Naive B cell (primary cell): ENCODE data around the gene SAG. TPM values are rescaled to one million over a fixed set of nuclear protein-coding genes. Genes with fewer than 3 reads are reported as not detected.

Source experiments
- ATAC-seq, 2 donors: fragments of 150-1000 bp; cut with Tn5 transposase; 2 replicates each; pipeline ENCODE4 v1.10.0; 2021; ENCODE audit warnings: low read depth in 2 of 2, mild to moderate bottlenecking in 2 of 2, moderate library complexity in 2 of 2
- DNase-seq: peaks from one replicate; pipeline ENCODE4 v3.0.0; 2022
- H3K27ac Mint-ChIP-seq, 6 donors: one replicate each; pipeline ENCODE4 v1.8.0; 2020 to 2022; ENCODE audit warnings: mild to moderate bottlenecking in 6 of 6, mixed read lengths in 6 of 6, moderate library complexity in 5 of 6, inconsistent platforms in 2 of 6
- H3K27me3 Mint-ChIP-seq, 3 donors: one replicate each; pipeline ENCODE4 v1.8.0; 2021 to 2022; ENCODE audit warnings: mixed read lengths in 3 of 3, mild to moderate bottlenecking in 1 of 3
- H3K36me3 Mint-ChIP-seq, 2 donors: one replicate each; pipeline ENCODE4 v1.8.0; 2020 to 2022; ENCODE audit warnings: mixed read lengths in 2 of 2, inconsistent platforms in 1 of 2, mild to moderate bottlenecking in 1 of 2
- H3K4me1 Mint-ChIP-seq, 3 donors: one replicate each; pipeline ENCODE4 v1.8.0; 2020 to 2022; ENCODE audit warnings: mixed read lengths in 3 of 3, inconsistent platforms in 1 of 3, mild to moderate bottlenecking in 1 of 3, moderate library complexity in 1 of 3
- H3K4me3 Mint-ChIP-seq, 8 donors: one replicate each; pipeline ENCODE4 v1.8.0; 2020 to 2022; ENCODE audit warnings: mild to moderate bottlenecking in 8 of 8, mixed read lengths in 8 of 8, moderate library complexity in 8 of 8, inconsistent platforms in 2 of 8
- H3K9me3 Mint-ChIP-seq, 7 donors: one replicate each; pipeline ENCODE4 v1.8.0; 2020 to 2022; ENCODE audit warnings: mixed read lengths in 7 of 7, mild to moderate bottlenecking in 5 of 7, inconsistent platforms in 2 of 7, moderate library complexity in 1 of 7
- polyA plus RNA-seq, 6 donors: library from polyadenylated mRNA; unstranded; fragments of 300-500 nt; fragmentation: Illumina TruSeq; gene quantifications; one replicate each; pipeline ENCODE4 v1.2.3, GENCODE V29; 2021; ENCODE audit warnings: low read depth in 6 of 6

The SAG gene
- not detected for polyA plus RNA-seq

GRCh38 chr2:233307565-233307964, at the start of gene SAG:
Gene SAG (plus strand): TSS chr2:233307816. CDS start chr2:233309190, 1,374 bp downstream.
- no peak within 1 kb of the TSS for H3K4me3 Mint-ChIP-seq
- H3K27me3 Mint-ChIP-seq = no peaks in the 10 kb centered on the region
- peak within 1 kb of the TSS in 4 of 6 donors; percentile 20 to 86 (median 56) for H3K27ac Mint-ChIP-seq
- ATAC-seq = no peak
- no peak for DNase-seq
- no peaks in the 10 kb centered on the region for H3K36me3 Mint-ChIP-seq
- peaks cover 0 to 2% (median 0%) of the 10 kb centered on the region in 7 donors for H3K9me3 Mint-ChIP-seq
- peaks cover 28 to 49% (median 34%) of the 10 kb centered on the region in 3 donors for H3K4me1 Mint-ChIP-seq

GRCh38 chr2:233258211-233258610, 49.4 kb upstream of the SAG start:
- DNase-seq (no peak), ATAC-seq (no peak)
- H3K4me3 Mint-ChIP-seq = no peak overlapping the region
- no peaks in the 10 kb centered on the region for H3K27me3 Mint-ChIP-seq
- H3K27ac Mint-ChIP-seq = peak overlapping the region in 1 of 6 donors; percentile 74
- H3K9me3 Mint-ChIP-seq = no peaks in the 10 kb centered on the region
- peaks cover 45 to 49% (median 45%) of the 10 kb centered on the region in 3 donors for H3K4me1 Mint-ChIP-seq
- H3K36me3 Mint-ChIP-seq = peaks cover 36 to 40% of the 10 kb centered on the region in 2 donors

GRCh38 chr2:233259730-233260129, 47.9 kb upstream of the SAG start:
- H3K27me3 Mint-ChIP-seq = no peaks in the 10 kb centered on the region
- peak overlapping the region in 5 of 6 donors; percentile 27 to 89 (median 61) for H3K27ac Mint-ChIP-seq
- no peak overlapping the region for H3K4me3 Mint-ChIP-seq
- H3K9me3 Mint-ChIP-seq = no peaks in the 10 kb centered on the region
- ATAC-seq (no peak), DNase-seq (no peak)
- H3K36me3 Mint-ChIP-seq = peaks cover 43% of the 10 kb centered on the region in 2 donors
- H3K4me1 Mint-ChIP-seq = peaks cover 33 to 44% (median 38%) of the 10 kb centered on the region in 3 donors

- Mint-ChIP-seq H3K27ac (peak overlapping the region in 4 of 6 donors; percentile 54 to 83 (median 76)), H3K4me1 (peaks cover 26 to 39% (median 32%) of the 10 kb centered on the region in 3 donors), H3K27me3 (no peaks in the 10 kb centered on the region), H3K36me3 (peaks cover 46 to 48% of the 10 kb centered on the region in 2 donors), H3K4me3 (peak overlapping the region in 1 of 8 donors; percentile 70), H3K9me3 (no peaks in the 10 kb centered on the region)
- no peak for DNase-seq
- no peak for ATAC-seq
These were observed 47.0 kb upstream of the SAG start for GRCh38 chr2:233260661-233261060.

- DNase-seq (no peak), ATAC-seq (no peak)
- Mint-ChIP-seq H3K4me3 (peak overlapping the region in 2 of 8 donors; percentile 10 to 36), H3K27ac (peak overlapping the region in 4 of 6 donors; percentile 32 to 91 (median 78)), H3K36me3 (peaks cover 57 to 59% of the 10 kb centered on the region in 2 donors), H3K4me1 (peaks cover 30 to 45% (median 39%) of the 10 kb centered on the region in 3 donors), H3K27me3 (no peaks in the 10 kb centered on the region), H3K9me3 (no peaks in the 10 kb centered on the region)
These were observed 45.6 kb upstream of the SAG start for GRCh38 chr2:233261819-233262555.

- Mint-ChIP-seq H3K4me3 (no peak overlapping the region), H3K36me3 (peaks cover 57 to 59% of the 10 kb centered on the region in 2 donors), H3K4me1 (peaks cover 36 to 49% (median 41%) of the 10 kb centered on the region in 3 donors)
These were observed 45.1 kb upstream of the SAG start for GRCh38 chr2:233262562-233262961.

GRCh38 chr2:233263045-233263570, 44.5 kb upstream of the SAG start:
- no peak overlapping the region for H3K4me3 Mint-ChIP-seq
- H3K9me3 Mint-ChIP-seq = no peaks in the 10 kb centered on the region
- H3K4me1 Mint-ChIP-seq = peaks cover 41 to 54% (median 47%) of the 10 kb centered on the region in 3 donors

More at GRCh38 chr2:233262562-233262961, 45.1 kb upstream of the SAG start:
- Mint-ChIP-seq H3K27ac (peak overlapping the region; percentile 32 to 90 (median 66)), H3K9me3 (no peaks in the 10 kb centered on the region), H3K27me3 (no peaks in the 10 kb centered on the region)
- ATAC-seq = no peak
- no peak for DNase-seq

GRCh38 chr2:233264667-233265066, 42.9 kb upstream of the SAG start:
- no peaks in the 10 kb centered on the region for H3K27me3 Mint-ChIP-seq
- ATAC-seq (no peak), DNase-seq (no peak)
- H3K4me1 Mint-ChIP-seq = peaks cover 48 to 55% (median 52%) of the 10 kb centered on the region in 3 donors
- no peak overlapping the region for H3K4me3 Mint-ChIP-seq
- peaks cover 42 to 55% of the 10 kb centered on the region in 2 donors for H3K36me3 Mint-ChIP-seq
- no peaks in the 10 kb centered on the region for H3K9me3 Mint-ChIP-seq
- peak overlapping the region in 4 of 6 donors; percentile 21 to 58 (median 36) for H3K27ac Mint-ChIP-seq

More at GRCh38 chr2:233263045-233263570, 44.5 kb upstream of the SAG start:
- Mint-ChIP-seq H3K36me3 (peaks cover 55 to 59% of the 10 kb centered on the region in 2 donors), H3K27ac (peak overlapping the region in 3 of 6 donors; percentile 37 to 83 (median 75)), H3K27me3 (no peaks in the 10 kb centered on the region)
- DNase-seq (no peak), ATAC-seq (no peak)

- no peaks in the 10 kb centered on the region for H3K9me3 Mint-ChIP-seq
- ATAC-seq (no peak), DNase-seq (no peak)
- peak overlapping the region in 5 of 6 donors; percentile 56 to 98 (median 75) for H3K27ac Mint-ChIP-seq
- H3K36me3 Mint-ChIP-seq = peaks cover 36 to 45% of the 10 kb centered on the region in 2 donors
- H3K4me1 Mint-ChIP-seq = peaks cover 48 to 63% (median 60%) of the 10 kb centered on the region in 3 donors
- H3K27me3 Mint-ChIP-seq = no peaks in the 10 kb centered on the region
- no peak overlapping the region for H3K4me3 Mint-ChIP-seq
These were observed 41.7 kb upstream of the SAG start for GRCh38 chr2:233265899-233266431.

GRCh38 chr2:233266481-233266880, 41.1 kb upstream of the SAG start:
- peak overlapping the region in 1 of 8 donors; percentile 4 for H3K4me3 Mint-ChIP-seq
- H3K27ac Mint-ChIP-seq = peak overlapping the region; percentile 56 to 98 (median 96)
- H3K9me3 Mint-ChIP-seq = no peaks in the 10 kb centered on the region
- H3K4me1 Mint-ChIP-seq = peaks cover 45 to 64% (median 57%) of the 10 kb centered on the region in 3 donors
- H3K36me3 Mint-ChIP-seq = peaks cover 32 to 40% of the 10 kb centered on the region in 2 donors
- no peak for ATAC-seq
- H3K27me3 Mint-ChIP-seq = no peaks in the 10 kb centered on the region
- DNase-seq = no peak

- Mint-ChIP-seq H3K27ac (peak overlapping the region; percentile 75 to 99 (median 98)), H3K36me3 (peaks cover 28 to 30% of the 10 kb centered on the region in 2 donors), H3K4me1 (peaks cover 33 to 58% (median 48%) of the 10 kb centered on the region in 3 donors), H3K27me3 (no peaks in the 10 kb centered on the region), H3K9me3 (no peaks in the 10 kb centered on the region), H3K4me3 (peak overlapping the region in 7 of 8 donors; percentile 46 to 82 (median 59))
- peak; percentile 75 for DNase-seq
- ATAC-seq = peak; percentile 97 to 98
These were observed 39.9 kb upstream of the SAG start for GRCh38 chr2:233267516-233268245.

- H3K36me3 Mint-ChIP-seq = peaks cover 32 to 45% of the 10 kb centered on the region in 2 donors
- peaks cover 38 to 61% (median 43%) of the 10 kb centered on the region in 3 donors for H3K4me1 Mint-ChIP-seq
These were observed 37.2 kb upstream of the SAG start for GRCh38 chr2:233270366-233270765.

GRCh38 chr2:233270951-233271350, 36.7 kb upstream of the SAG start:
- no peaks in the 10 kb centered on the region for H3K27me3 Mint-ChIP-seq
- no peaks in the 10 kb centered on the region for H3K9me3 Mint-ChIP-seq
- peak overlapping the region in 4 of 6 donors; percentile 44 to 96 (median 84) for H3K27ac Mint-ChIP-seq
- peak overlapping the region in 3 of 8 donors; percentile 34 to 73 (median 60) for H3K4me3 Mint-ChIP-seq
- no peak for ATAC-seq
- peaks cover 31 to 45% of the 10 kb centered on the region in 2 donors for H3K36me3 Mint-ChIP-seq
- no peak for DNase-seq
- peaks cover 35 to 57% (median 43%) of the 10 kb centered on the region in 3 donors for H3K4me1 Mint-ChIP-seq

More at GRCh38 chr2:233270366-233270765, 37.2 kb upstream of the SAG start:
- Mint-ChIP-seq H3K4me3 (peak overlapping the region in 7 of 8 donors; percentile 34 to 79 (median 60)), H3K9me3 (no peaks in the 10 kb centered on the region), H3K27ac (peak overlapping the region; percentile 44 to 96 (median 88)), H3K27me3 (no peaks in the 10 kb centered on the region)
- ATAC-seq (no peak), DNase-seq (no peak)
